G401 (cell line): ENCODE data around the gene TRMT44. TPM values are rescaled to one million over a fixed set of nuclear protein-coding genes. Genes with fewer than 3 reads are reported as not detected.
"Not testable (repeated sequence)": the region's sequence is repeated elsewhere in the genome, so short reads cannot be mapped to it uniquely, and the experiment has no call there.

Source experiments
- DNase-seq: peaks from one replicate; pipeline ENCODE4 v3.0.0-alpha.2; 2015; ENCODE audit warnings: low spot score
- in situ Hi-C: cut with HindIII; loops from 2 replicates; pipeline ENCODE4 v1.10.0; 2016; ENCODE audit warnings: low sequenced_read_pairs, mixed read lengths
- total RNA-seq: library from RNA; depleted of rRNA; stranded (reverse); fragments of >200 nt; shearing (Covaris generic); gene quantifications from 2 replicates; pipeline ENCODE4 v1.2.3, GENCODE V29; 2014

Gene TRMT44
- total RNA-seq, 1 experiment from 2014 or later = 24.9 TPM

- in situ Hi-C loops = no loop called here
- no peak for DNase-seq
Observed at GRCh38 chr4:8478371-8478770, 37.8 kb downstream of the TRMT44 start.

GRCh38 chr4:8478801-8479744 lies 38.5 kb downstream of the TRMT44 start:
- in situ Hi-C loops = no loop called here

GRCh38 chr4:8480221-8480620 lies 39.6 kb downstream of the TRMT44 start:
- DNase-seq = no peak
- in situ Hi-C loops = no loop called here

More at GRCh38 chr4:8478801-8479744, 38.5 kb downstream of the TRMT44 start:
- no peak for DNase-seq

- in situ Hi-C loops, DNase-seq: not testable (repeated sequence)
Observed at GRCh38 chr4:8486643-8487042, 46.1 kb downstream of the TRMT44 start.

GRCh38 chr4:8488791-8489369 lies 48.3 kb downstream of the TRMT44 start:
- DNase-seq = no peak
- in situ Hi-C loops = no loop called here

GRCh38 chr4:8491478-8491877 lies 50.9 kb downstream of the TRMT44 start:
- in situ Hi-C loops, DNase-seq: not testable (repeated sequence)

- no peak for DNase-seq
- in situ Hi-C loops = no loop called here
Observed at GRCh38 chr4:8492174-8492573, 51.6 kb downstream of the TRMT44 start.

- in situ Hi-C loops = no loop called here
- no peak for DNase-seq
Observed at GRCh38 chr4:8493484-8493883, 52.9 kb downstream of the TRMT44 start.

- in situ Hi-C loops = no loop called here
- DNase-seq = no peak
Observed at GRCh38 chr4:8494218-8494617, 53.6 kb downstream of the TRMT44 start.

GRCh38 chr4:8494983-8495548 lies 54.5 kb downstream of the TRMT44 start:
- DNase-seq = no peak
- in situ Hi-C loops = no loop called here

- DNase-seq = no peak
- in situ Hi-C loops = no loop called here
Observed at GRCh38 chr4:8495803-8496202, 55.2 kb downstream of the TRMT44 start.

GRCh38 chr4:8497762-8498161 lies 57.2 kb downstream of the TRMT44 start:
- no peak for DNase-seq
- in situ Hi-C loops = no loop called here

- no peak for DNase-seq
- in situ Hi-C loops = no loop called here
Observed at GRCh38 chr4:8500966-8501365, 60.4 kb downstream of the TRMT44 start.

- in situ Hi-C loops = no loop called here
Observed at GRCh38 chr4:8501781-8502180, 61.2 kb downstream of the TRMT44 start.

GRCh38 chr4:8502371-8502770 lies 61.8 kb downstream of the TRMT44 start:
- in situ Hi-C loops = no loop called here

More at GRCh38 chr4:8501781-8502180, 61.2 kb downstream of the TRMT44 start:
- no peak for DNase-seq

GRCh38 chr4:8502836-8503585 lies 62.4 kb downstream of the TRMT44 start:
- in situ Hi-C loops = no loop called here
- DNase-seq = no peak

More at GRCh38 chr4:8502371-8502770, 61.8 kb downstream of the TRMT44 start:
- no peak for DNase-seq

GRCh38 chr4:8503801-8504200 lies 63.2 kb downstream of the TRMT44 start:
- DNase-seq = peak; percentile 27
- in situ Hi-C loops = no loop called here

GRCh38 chr4:8504279-8505007 lies 63.9 kb downstream of the TRMT44 start:
- DNase-seq = peak; percentile 59
- in situ Hi-C loops = no loop called here

GRCh38 chr4:8505229-8505628 lies 64.7 kb downstream of the TRMT44 start:
- DNase-seq = no peak
- in situ Hi-C loops = no loop called here
